GM10847 (cell line): ENCODE data around the gene RMI1.

Experiments
- POLR2A ChIP-seq: IDR thresholded peaks from 2 replicates; pipeline ENCODE4 v1.6.1; 2011; ENCODE audit not compliant: insufficient read length; ENCODE audit errors: extremely low read depth

RMI1 gene

DNA sequence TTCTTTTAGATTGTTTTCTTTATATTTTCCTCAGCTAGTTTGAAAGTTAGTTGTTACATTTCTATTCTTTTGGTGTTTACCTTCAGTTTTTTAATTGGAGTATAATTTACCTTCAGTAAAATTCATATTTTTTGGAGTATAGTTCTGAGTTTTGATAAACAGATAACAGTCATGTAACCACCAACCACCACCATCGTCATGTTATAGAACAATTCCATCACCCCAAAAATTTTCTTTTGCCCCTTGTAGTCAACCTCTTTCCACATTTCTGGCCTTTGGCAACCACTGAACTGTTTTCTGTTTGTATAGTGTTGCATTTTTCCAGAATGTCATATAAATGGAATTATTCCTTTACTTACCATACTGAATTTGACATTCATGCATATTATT lies 6.8 kb downstream of the RMI1 start:
- no peak for TF ChIP-seq POLR2A

DNA sequence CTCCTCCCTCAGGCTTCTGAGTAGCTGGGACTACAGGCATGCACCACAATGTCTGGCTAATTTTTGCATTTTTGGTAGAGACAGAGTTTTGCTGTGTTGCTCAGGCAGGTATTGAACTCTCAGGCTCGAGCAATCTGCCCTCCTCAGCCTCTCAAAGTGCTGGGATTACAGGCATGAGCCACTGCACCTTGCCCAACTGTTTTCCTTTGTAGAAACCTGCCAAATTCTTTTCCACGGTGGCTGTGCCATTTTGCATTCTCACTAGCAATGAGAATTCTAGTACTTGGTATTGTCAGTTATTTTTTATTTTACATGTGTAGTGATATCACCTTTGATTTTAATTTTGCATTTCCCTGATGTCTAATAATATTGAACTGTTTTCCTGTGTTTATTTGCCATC lies 7.8 kb downstream of the RMI1 start:
- no peak for TF ChIP-seq POLR2A

DNA sequence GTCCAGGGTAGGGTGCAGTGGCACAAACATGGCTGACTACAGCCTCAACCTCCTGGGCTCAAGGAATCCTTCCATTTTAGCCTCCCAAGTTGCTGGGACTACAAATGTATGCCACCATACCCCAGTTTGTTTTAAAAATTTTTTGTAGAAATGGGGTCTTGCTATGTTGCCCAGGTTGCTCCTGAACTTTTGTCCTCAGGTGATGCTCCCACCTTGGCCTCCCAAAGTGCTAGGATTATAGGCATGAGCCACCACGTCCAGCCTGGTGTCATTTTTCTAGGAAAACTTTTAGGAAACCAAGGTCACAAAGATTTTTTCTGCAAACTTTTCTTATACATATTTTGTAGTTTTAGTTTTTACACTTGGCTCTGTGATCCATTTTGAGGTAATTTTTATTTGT lies 10.8 kb downstream of the RMI1 start:
- no peak for TF ChIP-seq POLR2A

DNA sequence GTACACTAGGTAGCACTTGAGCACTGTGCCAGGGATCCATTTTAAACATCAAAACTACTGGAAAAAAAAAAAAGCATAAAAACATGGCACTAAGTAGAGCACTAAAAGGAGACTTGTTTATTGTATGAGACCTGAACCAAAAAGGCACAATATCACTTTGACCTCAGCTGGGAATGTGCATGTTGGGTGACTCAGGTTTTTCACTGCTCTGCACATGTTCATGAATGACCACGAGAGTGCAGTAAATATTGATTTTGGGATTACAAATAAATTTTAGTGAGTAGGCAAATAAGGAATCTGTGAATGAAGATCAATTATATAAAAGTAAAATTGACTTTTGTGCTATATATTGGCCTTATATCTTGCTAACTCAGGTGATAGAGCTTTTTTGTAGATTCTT lies 11.8 kb downstream of the RMI1 start:
- TF ChIP-seq POLR2A: no peak

DNA sequence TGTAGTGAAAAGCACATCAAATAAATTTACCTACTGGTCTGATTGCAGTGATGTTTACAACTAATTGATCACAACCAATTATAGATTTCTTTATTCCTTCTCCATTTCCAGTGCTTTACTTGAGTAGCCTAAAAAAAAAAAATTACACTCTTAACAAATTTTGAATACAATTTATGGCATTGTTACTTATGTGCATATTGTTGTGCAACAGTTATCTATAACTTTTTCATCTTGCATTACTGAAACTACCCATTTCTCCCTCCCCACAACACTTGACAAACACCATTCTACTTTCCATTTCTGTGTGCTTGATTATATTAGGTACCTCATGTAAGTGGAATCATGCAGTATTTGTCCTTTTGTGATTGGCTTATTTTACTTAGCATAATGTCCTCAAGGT lies 12.3 kb downstream of the RMI1 start:
- no peak for TF ChIP-seq POLR2A

DNA sequence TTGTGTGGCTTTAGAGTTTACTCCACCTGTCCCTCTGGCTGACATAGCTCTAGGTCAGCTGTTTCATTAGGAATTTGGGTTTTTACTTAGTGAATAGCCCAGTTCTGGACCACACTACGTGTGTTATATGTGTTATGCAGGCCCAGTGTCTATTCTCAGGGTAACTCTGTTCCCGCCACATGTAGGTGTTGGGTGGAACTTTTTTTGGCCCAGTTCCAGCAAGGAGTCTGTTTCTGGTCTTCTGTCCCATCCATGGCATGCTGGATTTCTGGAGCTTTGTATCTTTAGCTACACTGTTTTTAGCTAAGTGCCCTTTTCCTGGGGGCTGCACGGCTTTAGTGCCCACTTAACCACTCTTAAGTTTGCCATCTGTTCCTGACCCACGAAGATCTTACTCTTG lies 15.5 kb downstream of the RMI1 start:
- no peak for TF ChIP-seq POLR2A

DNA sequence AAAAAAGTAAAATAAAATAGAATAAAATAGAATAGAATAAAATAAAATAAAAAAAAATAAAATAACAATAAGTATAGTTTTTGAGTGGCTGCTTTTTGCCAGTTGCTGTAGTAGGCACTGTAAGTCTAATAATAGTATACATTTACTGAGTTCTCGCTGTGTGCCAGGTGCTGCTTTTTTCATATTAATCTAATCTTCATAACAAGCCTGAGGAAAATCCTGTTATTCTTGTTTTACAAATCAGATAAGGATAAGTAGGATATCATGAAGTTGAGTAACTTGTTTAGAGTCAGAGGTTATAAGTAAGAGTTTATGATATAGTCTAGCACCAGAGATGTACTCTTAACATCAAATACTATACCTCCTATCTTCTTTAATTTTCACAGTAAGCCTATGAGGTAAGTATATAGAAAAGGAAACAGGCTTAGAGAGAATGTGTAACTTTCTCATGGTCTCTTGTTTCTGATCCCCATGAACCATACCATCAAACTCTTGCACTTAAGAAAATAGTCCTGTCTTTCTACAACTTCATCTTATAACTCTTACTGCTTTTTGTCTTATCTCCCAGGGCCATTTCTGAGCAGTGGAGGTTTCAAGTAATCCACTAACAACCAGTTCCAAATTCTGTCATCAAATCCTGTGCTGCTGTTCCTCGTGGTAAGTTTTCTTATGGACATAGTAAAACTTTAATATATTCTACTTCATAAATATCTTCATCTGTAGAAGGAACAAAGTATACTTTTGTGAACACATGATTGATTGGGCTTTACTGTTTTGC lies 18.7 kb downstream of the RMI1 start:
- TF ChIP-seq POLR2A: no peak

DNA sequence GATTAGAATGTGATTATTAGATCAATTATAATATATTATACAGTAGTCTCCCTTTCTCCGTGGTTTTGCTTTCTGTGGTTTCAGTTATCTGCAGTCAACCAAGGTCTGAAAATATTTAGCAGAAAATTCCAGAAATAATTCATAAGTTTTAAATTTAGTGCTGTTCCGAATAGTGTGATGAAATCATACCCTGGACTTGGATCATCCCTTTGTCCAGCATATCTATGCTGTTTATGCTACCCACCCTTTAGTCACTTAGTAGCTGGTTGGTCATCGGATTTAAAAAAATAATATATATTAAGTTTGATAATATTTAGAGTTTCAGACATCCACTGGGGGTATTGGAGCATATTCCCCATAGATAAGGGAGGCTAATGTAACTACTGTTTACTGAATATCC lies 19.6 kb downstream of the RMI1 start:
- TF ChIP-seq POLR2A: no peak

DNA sequence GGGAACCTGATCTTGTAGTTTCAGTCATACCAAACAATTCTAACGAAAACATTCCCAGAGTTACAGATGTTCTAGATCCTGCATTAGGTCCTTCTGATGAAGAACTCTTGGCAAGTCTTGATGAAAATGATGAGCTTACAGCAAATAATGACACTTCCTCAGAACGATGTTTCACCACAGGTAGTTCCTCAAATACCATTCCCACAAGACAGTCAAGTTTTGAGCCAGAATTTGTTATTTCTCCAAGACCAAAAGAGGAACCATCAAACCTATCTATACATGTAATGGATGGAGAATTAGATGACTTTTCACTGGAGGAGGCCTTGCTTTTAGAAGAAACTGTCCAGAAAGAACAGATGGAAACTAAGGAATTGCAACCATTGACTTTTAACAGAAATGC lies 21.0 kb downstream of the RMI1 start:
- no peak for TF ChIP-seq POLR2A

DNA sequence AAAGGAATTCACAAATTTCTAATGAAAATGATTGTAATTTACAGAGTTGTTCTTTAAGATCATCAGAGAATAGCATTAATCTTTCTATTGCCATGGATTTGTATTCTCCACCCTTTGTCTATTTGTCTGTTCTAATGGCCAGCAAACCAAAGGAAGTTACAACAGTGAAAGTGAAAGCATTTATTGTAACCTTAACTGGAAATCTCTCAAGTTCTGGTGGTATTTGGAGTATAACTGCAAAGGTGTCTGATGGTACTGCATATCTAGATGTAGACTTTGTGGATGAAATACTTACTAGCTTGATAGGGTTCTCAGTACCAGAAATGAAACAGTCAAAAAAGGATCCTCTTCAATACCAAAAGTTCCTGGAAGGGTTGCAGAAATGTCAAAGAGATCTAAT lies 21.7 kb downstream of the RMI1 start:
- no peak for TF ChIP-seq POLR2A

DNA sequence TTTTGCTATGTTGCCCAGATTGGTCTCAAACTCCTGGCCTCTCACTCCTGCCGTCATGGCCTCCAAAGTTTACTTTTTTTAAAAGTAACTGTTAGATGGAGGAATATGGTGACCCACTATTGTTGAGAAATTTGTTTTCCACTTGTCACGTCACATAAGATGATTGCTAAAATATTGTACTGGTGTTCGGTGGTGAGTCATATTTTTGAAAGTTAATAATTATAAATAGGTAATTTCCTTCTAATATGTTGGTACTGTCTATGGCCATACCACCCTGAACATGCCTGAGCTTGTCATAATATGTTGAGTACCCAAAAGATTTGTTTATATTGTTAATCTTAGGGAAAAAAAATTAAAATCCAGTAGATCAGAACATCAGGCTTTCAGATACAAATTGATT lies 22.6 kb downstream of the RMI1 start:
- no peak for TF ChIP-seq POLR2A

DNA sequence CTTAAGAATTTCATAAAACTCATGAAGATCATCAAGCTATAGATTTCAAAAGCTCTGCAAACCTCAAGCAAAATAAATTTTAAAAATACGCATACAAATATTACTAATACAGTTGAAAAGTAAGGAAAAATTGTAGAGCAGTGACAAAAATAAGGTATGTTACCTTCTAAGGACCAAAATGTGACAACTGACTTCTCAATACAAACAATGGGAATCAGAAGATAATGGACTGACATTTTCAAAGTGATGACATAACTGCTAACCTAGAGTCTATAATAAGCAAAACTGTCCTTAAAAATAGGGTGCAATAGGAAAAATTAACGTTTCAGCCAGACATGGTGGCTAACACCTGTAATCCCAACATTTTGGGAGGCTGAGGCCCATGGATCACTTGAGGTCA lies 27.1 kb downstream of the RMI1 start:
- no peak for TF ChIP-seq POLR2A

DNA sequence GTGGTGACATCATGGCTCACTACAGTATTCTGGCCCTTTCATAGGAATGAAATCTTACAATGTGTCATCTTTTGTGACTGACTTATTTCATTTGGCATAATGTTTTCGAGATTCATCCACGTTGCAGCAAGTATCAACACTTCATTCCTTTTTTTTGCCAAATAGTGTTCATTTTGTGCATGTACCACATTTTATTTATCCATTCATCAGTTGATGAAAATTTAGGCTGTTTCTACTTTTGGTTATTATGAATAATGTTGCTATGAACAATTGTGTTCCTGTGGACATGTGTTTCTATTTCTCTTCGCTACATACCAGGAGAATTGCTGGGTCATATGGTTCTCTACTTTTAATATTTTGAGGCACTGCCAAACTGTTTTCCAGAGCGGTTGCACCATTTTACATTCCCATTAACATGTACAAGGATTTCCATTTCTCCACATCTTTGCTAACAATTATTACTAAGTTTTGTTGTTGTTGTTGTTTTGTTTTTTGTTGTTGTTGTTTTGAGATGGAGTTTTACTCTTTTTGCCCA lies 43.5 kb downstream of the RMI1 start:
- TF ChIP-seq POLR2A: no peak

DNA sequence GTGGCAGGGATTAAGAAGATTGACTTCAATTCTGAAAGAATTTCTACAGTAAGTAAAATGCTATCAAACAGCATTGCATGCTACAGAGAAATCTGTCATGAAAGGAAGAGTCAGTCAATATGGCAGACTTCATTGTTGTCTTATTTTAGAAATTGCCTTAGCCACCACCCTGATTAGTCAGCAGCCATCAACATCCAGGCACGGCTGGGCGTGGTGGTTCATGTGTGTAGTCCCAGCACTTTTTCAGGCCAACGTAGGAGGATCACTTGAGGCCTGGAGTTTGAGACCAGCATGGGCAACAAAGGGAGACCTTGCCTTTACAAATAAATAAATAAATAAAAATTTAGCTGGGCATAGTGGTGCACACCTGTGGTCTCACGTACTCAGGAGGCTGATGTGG lies 46.6 kb downstream of the RMI1 start:
- TF ChIP-seq POLR2A: no peak

DNA sequence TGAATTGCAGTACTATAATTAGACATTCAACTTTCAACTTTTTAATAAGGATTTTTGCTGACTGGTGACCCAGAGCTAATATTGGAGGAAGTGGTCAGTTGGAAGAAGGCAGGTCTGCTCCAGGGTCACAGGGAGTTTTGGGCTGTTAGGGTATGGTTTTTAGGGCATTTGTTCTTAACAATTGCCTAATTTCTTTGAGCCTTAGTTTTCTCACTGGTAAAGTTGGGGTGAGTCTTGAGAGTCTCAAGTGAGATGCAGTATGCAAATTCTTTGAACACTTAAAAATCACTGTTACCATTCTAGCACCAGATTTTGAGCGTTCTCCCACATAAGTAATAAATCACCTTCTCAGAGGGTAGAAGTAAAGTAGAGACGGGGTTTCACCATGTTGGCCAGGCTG lies 50.9 kb downstream of the RMI1 start:
- TF ChIP-seq POLR2A: no peak

DNA sequence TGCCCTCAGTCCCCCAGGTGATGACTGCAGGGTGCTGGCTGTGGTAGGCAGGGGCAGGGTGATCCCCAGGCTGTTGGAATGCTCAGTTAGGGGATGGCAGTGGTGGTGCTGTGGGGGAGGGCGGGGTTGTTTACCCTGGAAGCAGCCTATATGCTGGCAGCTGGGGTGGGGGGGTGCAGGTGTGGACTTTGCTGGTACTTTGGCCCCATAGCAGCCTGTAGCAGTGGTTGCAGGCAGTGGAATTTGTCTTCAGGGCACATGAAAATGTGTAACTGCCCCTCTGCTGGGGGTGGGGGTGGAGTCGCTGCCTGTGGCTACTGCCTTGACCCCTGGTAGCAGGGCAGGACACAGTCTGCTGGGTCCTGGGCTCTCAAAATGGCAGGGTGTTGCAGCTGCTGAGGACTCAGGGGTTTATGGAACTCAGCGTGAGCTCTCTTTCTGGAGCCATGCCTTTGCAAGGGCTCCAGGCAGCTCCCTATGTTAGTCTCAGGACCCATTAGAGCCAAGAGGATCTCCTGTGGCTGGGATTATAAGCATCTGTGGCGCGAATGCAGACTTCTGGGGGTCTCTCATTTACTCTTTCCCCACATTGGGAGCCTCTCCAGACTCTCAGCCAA lies 65.0 kb downstream of the RMI1 start:
- no peak for TF ChIP-seq POLR2A
